Ascending aorta (tissue), 2 donors: ENCODE measurements around the gene WDR46. TPM values are rescaled to one million over a fixed set of nuclear protein-coding genes. Genes with fewer than 3 reads are reported as not detected.

Source experiments
- DNase-seq, 2 donors: peaks; one replicate each; pipeline ENCODE4 v3.0.0-alpha.2; 2019; ENCODE audit warnings: low spot score in 2 of 2
- H3K27ac ChIP-seq, 2 donors: fragments of 200-600 bp; sonication (generic); one replicate each; pipeline ENCODE4 v1.5.1; 2016 to 2017; ENCODE audit warnings: mild to moderate bottlenecking in 1 of 2
- H3K27me3 ChIP-seq: fragments of 200-600 bp; sonication (generic); one replicate; pipeline ENCODE4 v1.5.1; 2017
- H3K36me3 ChIP-seq, 2 donors: fragments of 200-600 bp; sonication (generic); one replicate each; pipeline ENCODE4 v1.5.1; 2016
- H3K4me1 ChIP-seq, 2 donors: fragments of 200-600 bp; sonication (generic); one replicate each; pipeline ENCODE4 v1.5.1; 2016 to 2017; ENCODE audit warnings: mild to moderate bottlenecking in 1 of 2
- H3K4me3 ChIP-seq, 2 donors: fragments of 200-600 bp; sonication (generic); one replicate each; pipeline ENCODE4 v1.5.1; 2016 to 2017; ENCODE audit warnings: mild to moderate bottlenecking in 1 of 2
- H3K9me3 ChIP-seq, 2 donors: fragments of 200-600 bp; sonication (generic); one replicate each; pipeline ENCODE4 v1.5.1; 2016
- CTCF ChIP-seq, 3 experiments: fragments of 200-600 bp in 2 of 3; fragments of 450-650 bp in 1 of 3; sonication (generic) in 2 of 3; IDR thresholded peaks; one replicate each; pipeline ENCODE4 v1.5.1; 2016 to 2019; ENCODE audit warnings: antibody characterized with exemption in 3 of 3, mild to moderate bottlenecking in 1 of 3, moderate library complexity in 1 of 3
- intact Hi-C: fragments of 100-400 bp; cut with DNase I; formaldehyde crosslinking; loops from one replicate; pipeline ENCODE4 v1.15.1; 2023
- total RNA-seq: library from RNA; depleted of rRNA; stranded (reverse); fragments of >200 nt; gene quantifications from one replicate; pipeline ENCODE4 v1.1.0, GENCODE V29; 2016

Gene WDR46
- total RNA-seq, 1 donor from 2014 or later = 70.6 TPM

- H3K36me3 ChIP-seq = peaks cover 0 to 7% of the 10 kb centered on the region in 2 donors
- intact Hi-C loops = loop anchor here (1.0 to 5.0 kb wide), 7 partner anchors 21 to 408 kb away; partner anchors contain the start of genes PSMB8, RING1, RXRB and SLC39A7
- no peak for TF ChIP-seq CTCF (IDR thresholded peaks at IDR 0.05)
- peak overlapping the region; percentile 69 for H3K4me3 ChIP-seq
- DNase-seq = peak in 1 of 2 donors; percentile 62
- no peaks in the 10 kb centered on the region for H3K27me3 ChIP-seq
- H3K4me1 ChIP-seq = peaks cover 4 to 23% of the 10 kb centered on the region in 2 donors
- H3K27ac ChIP-seq = peak overlapping the region; percentile 93 to 94
- no peaks in the 10 kb centered on the region for H3K9me3 ChIP-seq
These were observed 39.1 kb downstream of the WDR46 start for GRCh38 chr6:33249732-33250630.

- no peak for TF ChIP-seq CTCF (IDR thresholded peaks at IDR 0.05)
- peak; percentile 97 to 99 for DNase-seq
- intact Hi-C loops = loop anchor here (1.0 to 5.0 kb wide), 9 partner anchors 22 to 407 kb away; partner anchors contain the start of genes PSMB8, RING1, RXRB and SLC39A7
- Histone ChIP-seq H3K9me3 (no peaks in the 10 kb centered on the region), H3K27me3 (no peaks in the 10 kb centered on the region), H3K27ac (peak overlapping the region; percentile 93 to 94), H3K36me3 (peaks cover 0 to 7% of the 10 kb centered on the region in 2 donors), H3K4me3 (peak overlapping the region; percentile 69), H3K4me1 (peaks cover 4 to 23% of the 10 kb centered on the region in 2 donors)
These were observed 39.9 kb downstream of the WDR46 start for GRCh38 chr6:33248932-33249731.

- Histone ChIP-seq H3K27me3 (no peaks in the 10 kb centered on the region), H3K9me3 (no peaks in the 10 kb centered on the region), H3K4me3 (peak overlapping the region; percentile 69), H3K36me3 (peaks cover 0 to 7% of the 10 kb centered on the region in 2 donors), H3K27ac (peak overlapping the region; percentile 90 to 93), H3K4me1 (peaks cover 4 to 23% of the 10 kb centered on the region in 2 donors)
- DNase-seq = no peak
- intact Hi-C loops = loop anchor here (1.0 to 5.0 kb wide), 6 partner anchors 87 to 406 kb away; partner anchors contain the start of gene PSMB8
- TF ChIP-seq CTCF (IDR thresholded peaks at IDR 0.05) = no peak
These were observed 40.5 kb downstream of the WDR46 start for GRCh38 chr6:33248643-33248931.

GRCh38 chr6:33247977-33248642, 40.9 kb downstream of the WDR46 start:
- peak; percentile 93 to 99 (median 95) for TF ChIP-seq CTCF (IDR thresholded peaks at IDR 0.05)

GRCh38 chr6:33243476-33243875, 45.6 kb downstream of the WDR46 start:
- DNase-seq = no peak
- intact Hi-C loops = no loop called here
- no peak for TF ChIP-seq CTCF (IDR thresholded peaks at IDR 0.05)

More at GRCh38 chr6:33247977-33248642, 40.9 kb downstream of the WDR46 start:
- H3K27ac ChIP-seq = peak overlapping the region; percentile 90 to 93
- peak overlapping the region; percentile 69 for H3K4me3 ChIP-seq
- H3K36me3 ChIP-seq = peaks cover 0 to 7% of the 10 kb centered on the region in 2 donors
- intact Hi-C loops = loop anchor here (1.0 to 5.0 kb wide), 6 partner anchors 87 to 406 kb away; partner anchors contain the start of gene PSMB8
- H3K27me3 ChIP-seq = no peaks in the 10 kb centered on the region
- H3K4me1 ChIP-seq = peaks cover 4 to 23% of the 10 kb centered on the region in 2 donors
- DNase-seq = peak; percentile 59 to 93
- H3K9me3 ChIP-seq = no peaks in the 10 kb centered on the region

More at GRCh38 chr6:33243476-33243875, 45.6 kb downstream of the WDR46 start:
- Histone ChIP-seq H3K27me3 (no peaks in the 10 kb centered on the region), H3K36me3 (no peaks in the 10 kb centered on the region), H3K9me3 (no peaks in the 10 kb centered on the region), H3K27ac (no peak overlapping the region), H3K4me3 (no peak overlapping the region), H3K4me1 (peaks cover 0 to 5% of the 10 kb centered on the region in 2 donors)
